A549 (cell line): ENCODE results near the gene SERPINB8. TPM values are rescaled to one million over a fixed set of nuclear protein-coding genes. Genes with fewer than 3 reads are reported as not detected.

ENCODE experiments used
- ATAC-seq, 2 experiments: fragments of 200-7000 bp in 1 of 2; fragments of >200 bp in 1 of 2; cut with Nextera tagmentation in 1 of 2; cut with Tn5 transposase in 1 of 2; 3 replicates each; pipeline versions ENCODE4 v1.8.0 to v1.9.1; 2018 to 2020; ENCODE audit warnings: mild to moderate bottlenecking in 1 of 2, moderate library complexity in 1 of 2
- CTCF ChIA-PET: fragments of 300-600 bp; sonication (Branson Sonifier 250); formaldehyde crosslinking; extraction: SDS; loops from one replicate; lab custom pipeline; 2021; ENCODE audit warnings: antibody characterized with exemption, inconsistent platforms; lab: Yijun Ruan, JAX
- POLR2A ChIA-PET: fragments of 350-600 bp; formaldehyde crosslinking; extraction: SDS; loops from one replicate; lab custom pipeline; 2021; ENCODE audit warnings: antibody characterized with exemption, inconsistent platforms; lab: Yijun Ruan, JAX
- DNase-seq, 2 experiments: peaks; one replicate each; pipeline versions ENCODE4 v3.0.0 to v3.0.0-alpha.2; 2011 to 2016; ENCODE audit warnings: low read depth in 1 of 2, low spot score in 1 of 2
- FAIRE-seq: peaks from 2 replicates; lab custom pipeline; 2011; peaks lifted over from hg19 to GRCh38; lab: Jason Lieb, UNC
- H3K27ac ChIP-seq, 2 experiments: fragments of >200 bp; sonication (Bioruptor Twin); formaldehyde crosslinking; 3 replicates each; pipeline ENCODE4 v1.5.1; 2016 to 2017
- H3K4me1 ChIP-seq: fragments of >200 bp; sonication (Bioruptor Twin); formaldehyde crosslinking; 3 replicates; pipeline ENCODE4 v1.6.1; 2016
- H3K4me2 ChIP-seq: fragments of >200 bp; sonication (Bioruptor Twin); formaldehyde crosslinking; 3 replicates; pipeline ENCODE4 v1.6.1; 2016
- H3K4me3 ChIP-seq: fragments of >200 bp; sonication (Bioruptor Twin); formaldehyde crosslinking; 3 replicates; pipeline ENCODE4 v1.5.1; 2016
- H3K9me3 ChIP-seq: fragments of >200 bp; sonication (Bioruptor Twin); formaldehyde crosslinking; 3 replicates; pipeline ENCODE4 v1.6.1; 2016
- CBX2 ChIP-seq: fragments of 200-600 bp; sonication (generic); IDR thresholded peaks from 2 replicates; pipeline ENCODE4 v1.6.1; 2016; ENCODE audit warnings: low read depth, mild to moderate bottlenecking, borderline replicate concordance
- CBX8 ChIP-seq: fragments of 200-600 bp; sonication (generic); IDR thresholded peaks from 2 replicates; pipeline ENCODE4 v1.6.1; 2016
- CHD4 ChIP-seq: fragments of 200-600 bp; sonication (generic); IDR thresholded peaks from 2 replicates; pipeline ENCODE4 v1.6.1; 2016; ENCODE audit warnings: antibody characterized with exemption, mild to moderate bottlenecking, borderline replicate concordance
- E2F6 ChIP-seq: IDR thresholded peaks from 2 replicates; pipeline ENCODE4 v1.6.1; 2012; ENCODE audit warnings: low read depth, borderline replicate concordance
- EHF ChIP-seq: fragments of 250-450 bp; sonication (Bioruptor Pico); IDR thresholded peaks from 2 replicates; pipeline ENCODE4 v1.5.0; 2020; ENCODE audit warnings: mild to moderate bottlenecking
- EHMT2 ChIP-seq: fragments of 200-600 bp; sonication (generic); IDR thresholded peaks from 2 replicates; pipeline ENCODE4 v1.6.1; 2016; ENCODE audit warnings: antibody characterized with exemption, low read depth, mild to moderate bottlenecking, moderate library complexity
- ESRRA ChIP-seq: fragments of 150-350 bp; IDR thresholded peaks from 2 replicates; pipeline ENCODE4 v1.6.1; 2014; ENCODE audit warnings: mild to moderate bottlenecking, low read length, borderline replicate concordance
- FOSL2 ChIP-seq, 2 experiments: fragments of 450-650 bp in 1 of 2; fragments of >200 bp in 1 of 2; sonication (Bioruptor Twin) in 1 of 2; formaldehyde crosslinking; IDR thresholded peaks; 2 replicates each; pipeline versions ENCODE4 v1.5.0 to v1.6.1; 2016 to 2020; ENCODE audit warnings: mild to moderate bottlenecking in 1 of 2, moderate library complexity in 1 of 2
- GATA3 ChIP-seq: IDR thresholded peaks from 2 replicates; pipeline ENCODE4 v1.6.1; 2012; ENCODE audit warnings: borderline replicate concordance
- HDAC2 ChIP-seq: fragments of 200-600 bp; sonication (generic); IDR thresholded peaks from 2 replicates; pipeline ENCODE4 v1.6.1; 2016
- HES2 ChIP-seq: fragments of >200 bp; sonication (Bioruptor Twin); formaldehyde crosslinking; IDR thresholded peaks from 2 replicates; pipeline ENCODE4 v1.6.1; 2016
- HEYL ChIP-seq: fragments of 250-450 bp; sonication (Bioruptor Pico); IDR thresholded peaks from 2 replicates; pipeline ENCODE4 v1.8.0; 2021; ENCODE audit warnings: mild to moderate bottlenecking, moderate library complexity
- HOXB13 ChIP-seq: fragments of 250-450 bp; sonication (Bioruptor Pico); IDR thresholded peaks from 2 replicates; pipeline ENCODE4 v1.5.0; 2020; ENCODE audit warnings: low read depth, mild to moderate bottlenecking, moderate library complexity
- HOXB5 ChIP-seq: fragments of 250-450 bp; sonication (Bioruptor Pico); IDR thresholded peaks from 2 replicates; pipeline ENCODE4 v1.5.0; 2020; ENCODE audit warnings: mild to moderate bottlenecking, moderate library complexity
- JUN ChIP-seq, 2 experiments: fragments of >200 bp; sonication (Bioruptor Twin); formaldehyde crosslinking; IDR thresholded peaks; 2 replicates in 1 of 2; 3 replicates in 1 of 2; pipeline ENCODE4 v1.6.1; 2016 to 2017
- JUNB ChIP-seq: fragments of >200 bp; sonication (Bioruptor Twin); formaldehyde crosslinking; IDR thresholded peaks from 2 replicates; pipeline ENCODE4 v1.6.1; 2016
- KDM1A ChIP-seq: fragments of 200-600 bp; sonication (generic); IDR thresholded peaks from 2 replicates; pipeline ENCODE4 v1.6.1; 2016; ENCODE audit warnings: low read depth, mild to moderate bottlenecking
- KDM5A ChIP-seq: fragments of 200-600 bp; sonication (generic); IDR thresholded peaks from 2 replicates; pipeline ENCODE4 v1.6.1; 2016; ENCODE audit warnings: antibody characterized with exemption, mild to moderate bottlenecking
- MAFK ChIP-seq: fragments of 450-650 bp; IDR thresholded peaks from 2 replicates; pipeline ENCODE4 v1.6.1; 2014; ENCODE audit not compliant: partially characterized antibody
- NR3C1 ChIP-seq: fragments of >200 bp; sonication (Bioruptor Twin); formaldehyde crosslinking; IDR thresholded peaks from 3 replicates; pipeline ENCODE4 v1.6.1; 2017
- PHF8 ChIP-seq: fragments of 200-600 bp; sonication (generic); IDR thresholded peaks from 2 replicates; pipeline ENCODE4 v1.6.1; 2016; ENCODE audit warnings: low read depth, mild to moderate bottlenecking, antibody characterized with exemption, moderate library complexity, borderline replicate concordance
- POLR2AphosphoS2 ChIP-seq: conservative IDR thresholded peaks from 2 replicates; pipeline ENCODE4 v1.6.1; 2012; ENCODE audit warnings: low read length, improper control_type of control experiment, inconsistent platforms
- RAD21 ChIP-seq, 2 experiments: fragments of >200 bp in 1 of 2; sonication (Bioruptor Twin) in 1 of 2; formaldehyde crosslinking in 1 of 2; IDR thresholded peaks in 1 of 2; conservative IDR thresholded peaks in 1 of 2; 2 replicates in 1 of 2; 3 replicates in 1 of 2; pipeline ENCODE4 v1.6.1; 2012 to 2018; ENCODE audit warnings: inconsistent platforms in 1 of 2
- RCOR1 ChIP-seq: fragments of 150-350 bp; IDR thresholded peaks from 2 replicates; pipeline ENCODE4 v1.6.1; 2014; ENCODE audit warnings: antibody characterized with exemption, low read length, low read depth
- RFX5 ChIP-seq: fragments of 450-650 bp; IDR thresholded peaks from 2 replicates; pipeline ENCODE4 v1.7.1; 2014; ENCODE audit warnings: antibody characterized with exemption, mild to moderate bottlenecking, moderate library complexity
- RNF2 ChIP-seq: fragments of 200-600 bp; sonication (generic); IDR thresholded peaks from 2 replicates; pipeline ENCODE4 v1.6.1; 2016; ENCODE audit warnings: low read depth, mild to moderate bottlenecking, antibody characterized with exemption, moderate library complexity, borderline replicate concordance
- SREBF2 ChIP-seq: fragments of 450-650 bp; IDR thresholded peaks from 2 replicates; pipeline ENCODE4 v1.6.1; 2014; ENCODE audit warnings: mild to moderate bottlenecking, moderate library complexity
- TP53 ChIP-seq: fragments of 250-450 bp; sonication (Bioruptor Pico); IDR thresholded peaks from 2 replicates; pipeline ENCODE4 v1.5.0; 2021; ENCODE audit warnings: mild to moderate bottlenecking, moderate library complexity
- ZFP36 ChIP-seq: fragments of 450-650 bp; IDR thresholded peaks from 2 replicates; pipeline ENCODE4 v1.6.1; 2014; ENCODE audit warnings: borderline replicate concordance; ENCODE audit not compliant: partially characterized antibody
- ZNF302 ChIP-seq: fragments of 250-450 bp; sonication (Bioruptor Pico); IDR thresholded peaks from 2 replicates; pipeline ENCODE4 v1.9.0; 2021; ENCODE audit warnings: inconsistent platforms, mild to moderate bottlenecking, moderate library complexity
- WGBS: methylation state at CpG from one replicate; pipeline ENCODE4 v1.1.6; 2017; ENCODE audit errors: missing lambda C conversion rate; 5-methylcytosine and 5-hydroxymethylcytosine counted together
- polyA plus RNA-seq, 4 experiments: library from polyadenylated mRNA; depleted of rRNA in 3 of 4; stranded (reverse); fragments of >200 nt; fragmentation: RNase III in 1 of 4; extraction: RNeasy Plus Mini Kit Qiagen cat#74134 plus additional on column Dnase treatment in 1 of 4; gene quantifications; 2 replicates in 3 of 4; 3 replicates in 1 of 4; pipeline ENCODE4 v1.2.3, GENCODE V29; 2011 to 2017
- TF ChIP-seq, protein P1 (sequence below): fragments of >200 bp; sonication (Bioruptor Twin); formaldehyde crosslinking; IDR thresholded peaks from 3 replicates; pipeline ENCODE4 v1.5.1; 2016

The SERPINB8 gene
- polyA plus RNA-seq, 2 of the 4 experiments (the other 2 are of a cell fraction) = 3.5 to 8.6 TPM

DNA sequence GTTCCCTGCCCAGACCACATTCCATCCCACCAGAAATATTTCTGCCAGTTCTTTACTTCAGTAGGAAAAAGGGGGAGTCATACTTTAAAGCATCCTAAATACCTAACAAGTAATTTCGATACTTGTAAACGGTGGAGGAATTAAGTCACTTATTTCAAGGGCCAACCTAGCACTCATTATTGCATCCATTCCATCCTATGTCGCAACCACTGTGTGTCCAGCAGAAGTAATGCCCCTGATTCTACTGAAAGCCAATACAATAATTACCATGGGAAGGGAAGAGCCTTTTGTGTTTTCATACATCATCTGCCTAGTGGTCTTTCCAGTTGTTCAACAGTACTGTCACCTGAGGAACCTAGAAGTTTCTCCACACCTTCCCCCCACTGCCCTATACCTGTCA is 12.5 kb downstream of the SERPINB8 start:
- Histone ChIP-seq H3K27ac (no peak overlapping the region), H3K4me1 (0 out of 3 replicates have a peak, but pooled peaks cover 3% of the 10 kb centered on the region), H3K9me3 (no peaks in the 10 kb centered on the region), H3K4me3 (no peak overlapping the region), H3K4me2 (no peak overlapping the region)
- ChIA-PET CTCF (interaction anchor here (0.6 to 2.3 kb wide), 2 partner anchors 12 to 19 kb away, joined by 3 to 10 read pairs; no protein-coding TSS in a partner anchor), POLR2A (no interaction called here)
- FAIRE-seq = no peak
- 75% methylated on average over 3 of the region's 3 CpGs for WGBS
- no peak for DNase-seq
- TF ChIP-seq JUNB (no peak), FOSL2 (IDR thresholded peaks at IDR 0.05) (no peak), FOSL2 (CRISPR knock-in tag; IDR thresholded peaks at IDR 0.05) (no peak), ZFP36 (no peak), MAFK (no peak), HES2 (no peak), ESRRA (no peak), POLR2AphosphoS2 (no peak), KDM1A (no peak), HEYL (no peak), EHMT2 (no peak)
- ATAC-seq = no peak

DNA sequence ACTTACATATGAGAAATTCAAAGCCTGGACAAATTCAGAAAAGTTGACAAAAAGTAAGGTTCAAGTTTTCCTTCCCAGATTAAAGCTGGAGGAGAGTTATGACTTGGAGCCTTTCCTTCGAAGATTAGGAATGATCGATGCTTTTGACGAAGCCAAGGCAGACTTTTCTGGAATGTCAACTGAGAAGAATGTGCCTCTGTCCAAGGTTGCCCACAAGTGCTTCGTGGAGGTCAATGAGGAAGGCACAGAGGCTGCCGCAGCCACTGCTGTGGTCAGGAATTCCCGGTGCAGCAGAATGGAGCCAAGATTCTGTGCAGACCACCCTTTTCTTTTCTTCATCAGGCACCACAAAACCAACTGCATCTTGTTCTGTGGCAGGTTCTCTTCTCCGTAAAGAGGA is 17.0 kb downstream of the SERPINB8 start:
- POLR2A ChIA-PET = interaction anchor here (1.1 kb wide), 1 partner anchor 16 kb away, joined by 5 read pairs; no protein-coding TSS in a partner anchor
- H3K4me3 ChIP-seq = no peak overlapping the region
- no peaks in the 10 kb centered on the region for H3K9me3 ChIP-seq
- FAIRE-seq (no peak), DNase-seq (no peak), ATAC-seq (no peak)
- 79% methylated on average over 7 of the region's 7 CpGs for WGBS
- CTCF ChIA-PET = interaction anchor here (1.5 to 3.9 kb wide), 2 partner anchors 7 to 8 kb away, joined by 3 to 25 read pairs; no protein-coding TSS in a partner anchor
- H3K4me1 ChIP-seq = no peaks in the 10 kb centered on the region
- H3K4me2 ChIP-seq = no peak overlapping the region
- H3K27ac ChIP-seq = no peak overlapping the region
- TF ChIP-seq ZNF302 (CRISPR knock-in tag) (no peak), CBX2 (no peak), HDAC2 (no peak), GATA3 (no peak), HES2 (no peak)
- TF ChIP-seq, protein P1, sequence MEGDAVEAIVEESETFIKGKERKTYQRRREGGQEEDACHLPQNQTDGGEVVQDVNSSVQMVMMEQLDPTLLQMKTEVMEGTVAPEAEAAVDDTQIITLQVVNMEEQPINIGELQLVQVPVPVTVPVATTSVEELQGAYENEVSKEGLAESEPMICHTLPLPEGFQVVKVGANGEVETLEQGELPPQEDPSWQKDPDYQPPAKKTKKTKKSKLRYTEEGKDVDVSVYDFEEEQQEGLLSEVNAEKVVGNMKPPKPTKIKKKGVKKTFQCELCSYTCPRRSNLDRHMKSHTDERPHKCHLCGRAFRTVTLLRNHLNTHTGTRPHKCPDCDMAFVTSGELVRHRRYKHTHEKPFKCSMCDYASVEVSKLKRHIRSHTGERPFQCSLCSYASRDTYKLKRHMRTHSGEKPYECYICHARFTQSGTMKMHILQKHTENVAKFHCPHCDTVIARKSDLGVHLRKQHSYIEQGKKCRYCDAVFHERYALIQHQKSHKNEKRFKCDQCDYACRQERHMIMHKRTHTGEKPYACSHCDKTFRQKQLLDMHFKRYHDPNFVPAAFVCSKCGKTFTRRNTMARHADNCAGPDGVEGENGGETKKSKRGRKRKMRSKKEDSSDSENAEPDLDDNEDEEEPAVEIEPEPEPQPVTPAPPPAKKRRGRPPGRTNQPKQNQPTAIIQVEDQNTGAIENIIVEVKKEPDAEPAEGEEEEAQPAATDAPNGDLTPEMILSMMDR = no peak

GRCh38 chr18:63987743-63988142 is 17.9 kb downstream of the SERPINB8 start:
- ATAC-seq = no peak

DNA sequence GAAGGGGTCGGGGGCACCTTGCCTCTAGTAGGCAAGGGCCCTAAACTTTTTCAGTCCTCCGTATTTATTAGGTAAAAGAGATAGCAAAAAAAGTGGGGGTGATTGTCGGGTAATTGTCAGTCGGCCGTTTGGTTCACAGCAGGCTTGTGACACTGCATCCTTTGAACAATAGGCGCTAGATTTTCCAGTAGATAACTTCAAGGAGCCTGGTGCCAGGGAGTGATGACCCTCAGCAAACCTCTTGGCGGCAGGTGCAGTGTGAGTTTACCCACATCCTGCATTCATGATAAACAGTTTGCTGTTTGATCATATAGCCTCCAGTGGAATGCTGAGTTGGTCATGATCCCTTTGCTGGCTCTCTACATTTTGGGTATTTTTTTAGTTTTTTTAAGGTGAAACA is 22.9 kb downstream of the SERPINB8 start:
- Histone ChIP-seq H3K27ac (no peak overlapping the region), H3K4me3 (no peak overlapping the region), H3K9me3 (no peaks in the 10 kb centered on the region)
- POLR2A ChIA-PET = no interaction called here
- no peak for DNase-seq
- no peak for TF ChIP-seq KDM5A
- TF ChIP-seq HOXB13 (CRISPR knock-in tag) = no peak
- no peak for TF ChIP-seq TP53 (CRISPR knock-in tag)
- no peak for TF ChIP-seq MAFK
- TF ChIP-seq HOXB5 = no peak
- no peak for TF ChIP-seq POLR2AphosphoS2
- TF ChIP-seq NR3C1 = no peak
- no peak for TF ChIP-seq HEYL
- no peak for TF ChIP-seq CBX8
- TF ChIP-seq ESRRA = no peak
- TF ChIP-seq CHD4 = no peak
- no peak for TF ChIP-seq JUN (IDR thresholded peaks at IDR 0.05)
- TF ChIP-seq EHMT2 = no peak
- no peak for TF ChIP-seq E2F6
- no peak for TF ChIP-seq EHF
- TF ChIP-seq HES2 = no peak
- TF ChIP-seq, all 56 proteins: peak for 0
- CTCF ChIA-PET = no interaction called here
- ATAC-seq (no peak), FAIRE-seq (no peak)
- 59% methylated on average over 7 of the region's 7 CpGs for WGBS
- H3K4me1 ChIP-seq = no peaks in the 10 kb centered on the region
- no peak overlapping the region for H3K4me2 ChIP-seq

More at GRCh38 chr18:63987743-63988142, 17.9 kb downstream of the SERPINB8 start:
- TF ChIP-seq KDM1A (no peak), RNF2 (no peak), RAD21 (conservative IDR thresholded peaks at IDR 0.05 in 1 of 2, IDR thresholded peaks at IDR 0.05 in 1 of 2) (no peak), PHF8 (no peak), HOXB5 (no peak), RCOR1 (no peak), RFX5 (no peak), SREBF2 (no peak), ZFP36 (no peak)
- Histone ChIP-seq H3K4me3 (no peak overlapping the region), H3K4me2 (no peak overlapping the region), H3K9me3 (no peaks in the 10 kb centered on the region), H3K4me1 (no peaks in the 10 kb centered on the region), H3K27ac (no peak overlapping the region)
- ChIA-PET POLR2A (interaction anchor here (1.1 kb wide), 1 partner anchor 17 kb away, joined by 5 read pairs; no protein-coding TSS in a partner anchor), CTCF (interaction anchor here (1.5 kb wide), 1 partner anchor 8 kb away, joined by 3 read pairs; no protein-coding TSS in a partner anchor)
- FAIRE-seq (no peak), DNase-seq (no peak)
- 56% methylated on average over 2 of the region's 2 CpGs for WGBS
